Measurements from ENCODE around the gene NDUFV3. TPM values are rescaled to one million over a fixed set of nuclear protein-coding genes. Genes with fewer than 3 reads are reported as not detected.

Gene NDUFV3
- total RNA-seq, 4 donors from 2014 or later = 53.6 to 79.1 (median 72.1) TPM

DNA sequence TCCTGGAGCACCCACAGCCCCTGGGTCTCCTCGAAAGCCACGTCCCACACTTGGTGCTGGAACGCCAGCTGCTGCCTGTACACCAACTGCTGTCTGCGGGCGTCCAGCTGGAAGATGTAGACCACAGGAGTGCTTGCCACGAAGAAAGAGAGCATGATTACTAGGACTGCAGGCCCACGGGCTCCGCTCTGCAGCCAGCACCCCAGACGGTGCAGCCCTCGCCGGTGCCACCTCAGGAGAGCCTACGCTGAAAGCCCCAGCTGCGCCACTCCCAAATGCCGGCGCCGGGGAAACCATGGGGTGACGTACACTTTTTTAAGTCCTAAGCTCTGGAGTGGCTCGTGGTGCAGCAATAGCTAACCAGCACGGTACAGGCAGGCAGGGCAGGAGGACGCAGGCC, 39.5 kb upstream of the NDUFV3 start:
- WGBS, 2 donors (ENCODE audit: low coverage in 1 of 2) = no CpG with 5 or more reads among the region's 20 CpGs
- no peak for ATAC-seq
- Histone ChIP-seq H3K27me3 (no peaks in the 10 kb centered on the region), H3K27ac (no peak overlapping the region), H3K36me3 (peaks cover 0 to 100% of the 10 kb centered on the region in 2 donors), H3K4me1 (no peaks in the 10 kb centered on the region), H3K4me3 (no peak overlapping the region), H3K9me3 (no peaks in the 10 kb centered on the region)
- TF ChIP-seq EP300 (IDR thresholded peaks at IDR 0.05) (no peak), POLR2A (IDR thresholded peaks at IDR 0.05) (no peak), POLR2AphosphoS5 (IDR thresholded peaks at IDR 0.05) (no peak), CTCF (IDR thresholded peaks at IDR 0.05) (no peak)

DNA sequence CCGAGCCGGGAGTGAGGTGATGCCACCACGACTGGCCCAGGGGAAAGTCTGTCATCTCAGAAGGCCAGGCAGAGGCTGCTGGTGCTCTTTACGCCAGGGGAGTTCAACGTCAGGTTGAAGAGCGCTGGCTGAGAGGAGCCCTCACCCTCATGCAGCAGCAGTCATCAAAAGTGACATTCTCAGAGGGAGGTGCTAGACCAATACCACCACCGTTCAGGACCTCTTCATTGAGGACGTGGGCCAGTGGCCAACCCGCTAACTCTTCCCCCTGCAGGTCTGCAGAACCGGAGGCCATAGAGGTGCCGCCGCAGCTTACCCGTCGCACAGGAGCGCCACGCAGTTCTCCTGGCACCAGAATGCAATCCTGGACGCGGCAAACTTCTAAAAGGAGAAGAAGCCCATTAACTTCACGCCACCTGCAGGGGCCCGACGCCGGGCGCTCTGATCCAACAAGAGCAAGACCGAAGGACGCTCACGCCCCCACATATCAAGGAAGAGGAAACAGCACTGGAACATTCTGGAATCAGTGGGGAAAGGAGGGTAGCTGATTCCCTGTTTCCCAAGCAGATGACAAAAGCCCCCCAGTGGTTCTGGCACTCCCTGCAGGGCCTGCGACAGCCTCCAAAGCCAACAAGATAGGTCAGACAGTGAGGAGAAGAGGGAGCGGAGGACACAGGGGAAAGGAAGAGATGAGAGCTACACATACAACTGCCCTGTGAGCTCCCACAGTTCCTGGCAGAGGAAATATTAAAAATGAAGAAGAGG, 38.7 kb upstream of the NDUFV3 start:
- Histone ChIP-seq H3K27ac (no peak overlapping the region), H3K4me1 (no peaks in the 10 kb centered on the region), H3K27me3 (no peaks in the 10 kb centered on the region), H3K4me3 (no peak overlapping the region), H3K36me3 (peaks cover 0 to 100% of the 10 kb centered on the region in 2 donors), H3K9me3 (no peaks in the 10 kb centered on the region)
- WGBS, 2 donors (ENCODE audit: low coverage in 1 of 2) = 80 to 89% methylated on average over 2 to 10 of the region's 28 CpGs
- TF ChIP-seq POLR2AphosphoS5 (IDR thresholded peaks at IDR 0.05) = no peak
- TF ChIP-seq CTCF (IDR thresholded peaks at IDR 0.05) = no peak
- TF ChIP-seq POLR2A (IDR thresholded peaks at IDR 0.05) = no peak
- TF ChIP-seq EP300 (IDR thresholded peaks at IDR 0.05) = no peak
- no peak for ATAC-seq

DNA sequence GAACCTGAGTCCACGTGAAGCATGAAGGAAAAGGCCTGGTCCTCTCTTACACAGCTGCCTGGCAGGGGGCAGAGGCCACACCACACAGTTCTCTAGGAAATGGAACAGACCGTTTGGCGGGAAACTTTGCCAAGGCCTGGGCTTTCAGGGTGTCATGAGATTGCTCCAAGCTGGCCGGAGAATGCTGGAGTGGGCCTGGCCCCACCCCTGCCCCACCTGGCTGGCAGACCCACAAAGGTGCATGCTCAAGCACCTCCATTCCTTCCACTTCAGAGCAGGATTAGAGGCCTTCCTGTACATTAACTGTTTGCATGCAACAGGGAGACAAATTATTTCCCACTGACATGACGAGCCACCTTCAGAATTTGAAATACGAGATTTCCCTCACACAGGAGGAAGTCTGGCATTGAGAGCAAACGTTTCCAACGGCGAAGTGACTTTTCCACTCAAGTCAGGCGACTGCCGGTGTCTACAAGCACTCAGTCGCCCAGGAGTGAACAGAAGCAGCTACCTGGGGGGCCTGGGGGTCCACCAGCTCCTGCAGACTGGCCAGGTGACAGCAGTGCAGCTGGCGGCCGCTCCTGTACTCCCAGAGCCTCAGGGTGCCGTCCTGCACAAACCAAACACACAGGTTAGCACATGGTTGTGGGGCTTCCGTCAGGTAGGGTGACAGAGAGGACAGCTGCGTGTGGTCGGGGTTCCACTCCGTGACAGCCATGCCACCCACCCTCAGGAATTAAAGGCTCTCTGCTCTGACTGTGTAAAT, 37.8 kb upstream of the NDUFV3 start:
- WGBS, 2 donors (ENCODE audit: low coverage in 1 of 2) = 68 to 76% methylated on average over 6 to 10 of the region's 19 CpGs

GRCh38 chr21:42855937-42856335, 37.2 kb upstream of the NDUFV3 start:
- Histone ChIP-seq H3K27me3 (no peaks in the 10 kb centered on the region), H3K9me3 (no peaks in the 10 kb centered on the region), H3K36me3 (peaks cover 0 to 100% of the 10 kb centered on the region in 2 donors), H3K4me1 (no peaks in the 10 kb centered on the region), H3K27ac (no peak overlapping the region), H3K4me3 (no peak overlapping the region)
- 78 to 79% methylated on average over 5 to 7 of the region's 18 CpGs for WGBS, 2 donors (ENCODE audit: low coverage in 1 of 2)
- no peak for ATAC-seq
- TF ChIP-seq CTCF (IDR thresholded peaks at IDR 0.05) (no peak), POLR2AphosphoS5 (IDR thresholded peaks at IDR 0.05) (no peak), EP300 (IDR thresholded peaks at IDR 0.05) (no peak), POLR2A (IDR thresholded peaks at IDR 0.05) (no peak)

More for the DNA sequence above, 37.8 kb upstream of the NDUFV3 start:
- no peak for ATAC-seq
- peaks cover 0 to 100% of the 10 kb centered on the region in 2 donors for H3K36me3 ChIP-seq
- no peaks in the 10 kb centered on the region for H3K4me1 ChIP-seq
- H3K4me3 ChIP-seq = no peak overlapping the region
- no peaks in the 10 kb centered on the region for H3K27me3 ChIP-seq
- no peaks in the 10 kb centered on the region for H3K9me3 ChIP-seq
- TF ChIP-seq POLR2A (IDR thresholded peaks at IDR 0.05) (no peak), CTCF (IDR thresholded peaks at IDR 0.05) (no peak), EP300 (IDR thresholded peaks at IDR 0.05) (no peak), POLR2AphosphoS5 (IDR thresholded peaks at IDR 0.05) (no peak)
- no peak overlapping the region for H3K27ac ChIP-seq

All from gastroesophageal sphincter (tissue), 4 donors.